ENCODE measurements around the gene LDHAL6B.

Gene LDHAL6B

GRCh38 chr15:59252137-59252536 is 45.5 kb downstream of the LDHAL6B start:
- TF ChIP-seq CTCF (IDR thresholded peaks at IDR 0.05; ENCODE audit: low read depth, low read length) = no peak
- no peak overlapping the region for H3K4me3 ChIP-seq (ENCODE audit: low read depth, low read length)
- H3K9me3 ChIP-seq = no peaks in the 10 kb centered on the region
- H3K4me1 ChIP-seq = no peaks in the 10 kb centered on the region
- H3K27me3 ChIP-seq = peaks cover 4% of the 10 kb centered on the region
- H3K36me3 ChIP-seq = no peaks in the 10 kb centered on the region
- no peak for DNase-seq

- no peaks in the 10 kb centered on the region; the same call in 1 of the 2 replicates for H3K27me3 ChIP-seq
- H3K36me3 ChIP-seq = no peaks in the 10 kb centered on the region
- no peaks in the 10 kb centered on the region for H3K4me1 ChIP-seq
- TF ChIP-seq CTCF (IDR thresholded peaks at IDR 0.05; ENCODE audit: low read depth, low read length) = no peak
- no peak for DNase-seq
- no peaks in the 10 kb centered on the region for H3K9me3 ChIP-seq
- H3K4me3 ChIP-seq (ENCODE audit: low read depth, low read length) = no peak overlapping the region
Observed at GRCh38 chr15:59255680-59256336, 49.2 kb downstream of the LDHAL6B start.

GRCh38 chr15:59256482-59256881 is 49.8 kb downstream of the LDHAL6B start:
- Histone ChIP-seq H3K4me3 (ENCODE audit: low read depth, low read length) (no peak overlapping the region), H3K36me3 (no peaks in the 10 kb centered on the region), H3K4me1 (no peaks in the 10 kb centered on the region), H3K9me3 (no peaks in the 10 kb centered on the region), H3K27me3 (no peaks in the 10 kb centered on the region; the same call in 1 of the 2 replicates)
- no peak for TF ChIP-seq CTCF (IDR thresholded peaks at IDR 0.05; ENCODE audit: low read depth, low read length)
- DNase-seq = no peak

GRCh38 chr15:59257140-59257539 is 50.5 kb downstream of the LDHAL6B start:
- H3K36me3 ChIP-seq = no peaks in the 10 kb centered on the region

More at GRCh38 chr15:59257140-59257539, 50.5 kb downstream of the LDHAL6B start:
- no peaks in the 10 kb centered on the region for H3K9me3 ChIP-seq
- H3K4me1 ChIP-seq = no peaks in the 10 kb centered on the region
- no peak for DNase-seq
- H3K27me3 ChIP-seq = no peaks in the 10 kb centered on the region; the same call in 1 of the 2 replicates
- no peak overlapping the region for H3K4me3 ChIP-seq (ENCODE audit: low read depth, low read length)
- no peak for TF ChIP-seq CTCF (IDR thresholded peaks at IDR 0.05; ENCODE audit: low read depth, low read length)

All from BE2C (cell line).